ENCODE results near the gene KRTAP10-3. TPM values are rescaled to one million over a fixed set of nuclear protein-coding genes. Genes with fewer than 3 reads are reported as not detected.

The KRTAP10-3 gene
- total and polyA plus RNA-seq, 2 of the 13 experiments (the other 11 are each of a cell fraction or from before 2014, with no cell fraction given), result not detected

DNA sequence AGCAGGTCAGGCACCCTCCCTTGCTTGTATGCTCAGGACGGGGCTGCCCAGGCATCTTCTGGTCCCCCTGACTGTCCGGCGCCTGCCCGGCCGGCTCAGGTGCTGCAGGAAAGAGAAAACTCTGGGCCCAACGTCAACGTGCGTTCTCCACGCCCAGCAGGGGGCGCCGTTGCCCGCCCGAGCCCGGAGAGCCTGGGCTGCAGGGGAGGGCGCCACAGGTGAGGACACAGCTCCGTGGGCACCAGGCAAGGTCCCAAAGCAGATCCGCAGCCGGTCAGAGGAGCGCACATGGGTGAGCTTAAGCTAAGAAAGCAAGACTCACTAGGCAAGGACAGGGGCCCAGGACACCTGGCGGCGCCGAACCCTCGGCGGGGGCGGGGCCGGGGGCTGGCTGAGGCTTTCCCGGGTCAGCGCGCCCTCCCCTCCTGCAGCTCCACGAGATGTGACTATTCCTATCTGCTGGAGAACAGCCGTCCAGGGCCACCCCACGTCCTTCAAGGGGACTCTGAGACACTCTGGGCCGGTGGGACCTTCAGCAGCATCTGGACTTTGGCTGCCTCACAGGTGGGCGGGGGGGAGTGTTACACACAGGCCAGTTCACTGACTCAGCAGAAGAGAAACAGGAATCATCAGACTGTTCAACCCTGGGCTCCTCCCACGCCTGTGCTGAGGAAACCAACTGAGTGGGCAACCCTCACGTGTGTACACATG is 47.9 kb downstream of the KRTAP10-3 start (continued):
- TF ChIP-seq ZNF598 (CRISPR knock-in tag; IDR thresholded peaks at IDR 0.05; ENCODE audit: borderline replicate concordance) (peak; percentile 25; the same call in 1 of the 2 replicates), PHF21A (CRISPR knock-in tag; IDR thresholded peaks at IDR 0.05) (no peak), ZNF841 (CRISPR knock-in tag; IDR thresholded peaks at IDR 0.05; ENCODE audit: borderline replicate concordance) (no peak), BRD4 (CRISPR knock-in tag; IDR thresholded peaks at IDR 0.05) (no peak), MTA3 (CRISPR knock-in tag; IDR thresholded peaks at IDR 0.05) (no peak), MAFG (CRISPR knock-in tag; IDR thresholded peaks at IDR 0.05) (peak; percentile 88), ZNF33B (CRISPR knock-in tag; IDR thresholded peaks at IDR 0.05) (no peak), RCOR2 (CRISPR knock-in tag; IDR thresholded peaks at IDR 0.05) (no peak), ZNF446 (CRISPR knock-in tag; IDR thresholded peaks at IDR 0.05) (0 out of 2 replicates have a peak, but pooled peaks have one; percentile 80), MAFF (IDR thresholded peaks at IDR 0.05; ENCODE audit: low read depth, low read length) (peak; percentile 80), MTF2 (CRISPR knock-in tag; IDR thresholded peaks at IDR 0.05; ENCODE audit: borderline replicate concordance) (no peak), MYC (CRISPR knock-in tag; IDR thresholded peaks at IDR 0.05; ENCODE audit: borderline replicate concordance) (peak; percentile 60; the same call in 1 of the 2 replicates), RARA (CRISPR knock-in tag; IDR thresholded peaks at IDR 0.05) (no peak), ZNF296 (CRISPR knock-in tag; conservative IDR thresholded peaks at IDR 0.05) (no peak), ZNF10 (CRISPR knock-in tag; IDR thresholded peaks at IDR 0.05; ENCODE audit: borderline replicate concordance, low read depth) (no peak), TAF15 (IDR thresholded peaks at IDR 0.05; ENCODE audit: low read depth, low read length, poor library complexity, severe bottlenecking) (no peak), ZNF451 (CRISPR knock-in tag; IDR thresholded peaks at IDR 0.05) (no peak)
- TF ChIP-seq, protein P1, sequence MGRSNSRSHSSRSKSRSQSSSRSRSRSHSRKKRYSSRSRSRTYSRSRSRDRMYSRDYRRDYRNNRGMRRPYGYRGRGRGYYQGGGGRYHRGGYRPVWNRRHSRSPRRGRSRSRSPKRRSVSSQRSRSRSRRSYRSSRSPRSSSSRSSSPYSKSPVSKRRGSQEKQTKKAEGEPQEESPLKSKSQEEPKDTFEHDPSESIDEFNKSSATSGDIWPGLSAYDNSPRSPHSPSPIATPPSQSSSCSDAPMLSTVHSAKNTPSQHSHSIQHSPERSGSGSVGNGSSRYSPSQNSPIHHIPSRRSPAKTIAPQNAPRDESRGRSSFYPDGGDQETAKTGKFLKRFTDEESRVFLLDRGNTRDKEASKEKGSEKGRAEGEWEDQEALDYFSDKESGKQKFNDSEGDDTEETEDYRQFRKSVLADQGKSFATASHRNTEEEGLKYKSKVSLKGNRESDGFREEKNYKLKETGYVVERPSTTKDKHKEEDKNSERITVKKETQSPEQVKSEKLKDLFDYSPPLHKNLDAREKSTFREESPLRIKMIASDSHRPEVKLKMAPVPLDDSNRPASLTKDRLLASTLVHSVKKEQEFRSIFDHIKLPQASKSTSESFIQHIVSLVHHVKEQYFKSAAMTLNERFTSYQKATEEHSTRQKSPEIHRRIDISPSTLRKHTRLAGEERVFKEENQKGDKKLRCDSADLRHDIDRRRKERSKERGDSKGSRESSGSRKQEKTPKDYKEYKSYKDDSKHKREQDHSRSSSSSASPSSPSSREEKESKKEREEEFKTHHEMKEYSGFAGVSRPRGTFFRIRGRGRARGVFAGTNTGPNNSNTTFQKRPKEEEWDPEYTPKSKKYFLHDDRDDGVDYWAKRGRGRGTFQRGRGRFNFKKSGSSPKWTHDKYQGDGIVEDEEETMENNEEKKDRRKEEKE (IDR thresholded peaks at IDR 0.05), result no peak
- TF ChIP-seq, protein P2, sequence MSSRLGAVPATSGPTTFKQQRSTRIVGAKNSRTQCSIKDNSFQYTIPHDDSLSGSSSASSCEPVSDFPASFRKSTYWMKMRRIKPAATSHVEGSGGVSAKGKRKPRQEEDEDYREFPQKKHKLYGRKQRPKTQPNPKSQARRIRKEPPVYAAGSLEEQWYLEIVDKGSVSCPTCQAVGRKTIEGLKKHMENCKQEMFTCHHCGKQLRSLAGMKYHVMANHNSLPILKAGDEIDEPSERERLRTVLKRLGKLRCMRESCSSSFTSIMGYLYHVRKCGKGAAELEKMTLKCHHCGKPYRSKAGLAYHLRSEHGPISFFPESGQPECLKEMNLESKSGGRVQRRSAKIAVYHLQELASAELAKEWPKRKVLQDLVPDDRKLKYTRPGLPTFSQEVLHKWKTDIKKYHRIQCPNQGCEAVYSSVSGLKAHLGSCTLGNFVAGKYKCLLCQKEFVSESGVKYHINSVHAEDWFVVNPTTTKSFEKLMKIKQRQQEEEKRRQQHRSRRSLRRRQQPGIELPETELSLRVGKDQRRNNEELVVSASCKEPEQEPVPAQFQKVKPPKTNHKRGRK (CRISPR knock-in tag; IDR thresholded peaks at IDR 0.05), result no peak
- TF ChIP-seq, protein P3, sequence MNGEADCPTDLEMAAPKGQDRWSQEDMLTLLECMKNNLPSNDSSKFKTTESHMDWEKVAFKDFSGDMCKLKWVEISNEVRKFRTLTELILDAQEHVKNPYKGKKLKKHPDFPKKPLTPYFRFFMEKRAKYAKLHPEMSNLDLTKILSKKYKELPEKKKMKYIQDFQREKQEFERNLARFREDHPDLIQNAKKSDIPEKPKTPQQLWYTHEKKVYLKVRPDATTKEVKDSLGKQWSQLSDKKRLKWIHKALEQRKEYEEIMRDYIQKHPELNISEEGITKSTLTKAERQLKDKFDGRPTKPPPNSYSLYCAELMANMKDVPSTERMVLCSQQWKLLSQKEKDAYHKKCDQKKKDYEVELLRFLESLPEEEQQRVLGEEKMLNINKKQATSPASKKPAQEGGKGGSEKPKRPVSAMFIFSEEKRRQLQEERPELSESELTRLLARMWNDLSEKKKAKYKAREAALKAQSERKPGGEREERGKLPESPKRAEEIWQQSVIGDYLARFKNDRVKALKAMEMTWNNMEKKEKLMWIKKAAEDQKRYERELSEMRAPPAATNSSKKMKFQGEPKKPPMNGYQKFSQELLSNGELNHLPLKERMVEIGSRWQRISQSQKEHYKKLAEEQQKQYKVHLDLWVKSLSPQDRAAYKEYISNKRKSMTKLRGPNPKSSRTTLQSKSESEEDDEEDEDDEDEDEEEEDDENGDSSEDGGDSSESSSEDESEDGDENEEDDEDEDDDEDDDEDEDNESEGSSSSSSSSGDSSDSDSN (CRISPR knock-in tag; IDR thresholded peaks at IDR 0.05), result peak; percentile 66
- TF ChIP-seq, protein P4, sequence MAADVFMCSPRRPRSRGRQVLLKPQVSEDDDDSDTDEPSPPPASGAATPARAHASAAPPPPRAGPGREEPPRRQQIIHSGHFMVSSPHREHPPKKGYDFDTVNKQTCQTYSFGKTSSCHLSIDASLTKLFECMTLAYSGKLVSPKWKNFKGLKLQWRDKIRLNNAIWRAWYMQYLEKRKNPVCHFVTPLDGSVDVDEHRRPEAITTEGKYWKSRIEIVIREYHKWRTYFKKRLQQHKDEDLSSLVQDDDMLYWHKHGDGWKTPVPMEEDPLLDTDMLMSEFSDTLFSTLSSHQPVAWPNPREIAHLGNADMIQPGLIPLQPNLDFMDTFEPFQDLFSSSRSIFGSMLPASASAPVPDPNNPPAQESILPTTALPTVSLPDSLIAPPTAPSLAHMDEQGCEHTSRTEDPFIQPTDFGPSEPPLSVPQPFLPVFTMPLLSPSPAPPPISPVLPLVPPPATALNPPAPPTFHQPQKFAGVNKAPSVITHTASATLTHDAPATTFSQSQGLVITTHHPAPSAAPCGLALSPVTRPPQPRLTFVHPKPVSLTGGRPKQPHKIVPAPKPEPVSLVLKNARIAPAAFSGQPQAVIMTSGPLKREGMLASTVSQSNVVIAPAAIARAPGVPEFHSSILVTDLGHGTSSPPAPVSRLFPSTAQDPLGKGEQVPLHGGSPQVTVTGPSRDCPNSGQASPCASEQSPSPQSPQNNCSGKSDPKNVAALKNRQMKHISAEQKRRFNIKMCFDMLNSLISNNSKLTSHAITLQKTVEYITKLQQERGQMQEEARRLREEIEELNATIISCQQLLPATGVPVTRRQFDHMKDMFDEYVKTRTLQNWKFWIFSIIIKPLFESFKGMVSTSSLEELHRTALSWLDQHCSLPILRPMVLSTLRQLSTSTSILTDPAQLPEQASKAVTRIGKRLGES (CRISPR knock-in tag; IDR thresholded peaks at IDR 0.05; ENCODE audit: borderline replicate concordance), result no peak
